GM12878 (cell line): ENCODE measurements around the gene SCAANT1. TPM values are rescaled to one million over a fixed set of nuclear protein-coding genes. Genes with fewer than 3 reads are reported as not detected.

Experiments
- ATAC-seq: fragments of 200-7000 bp; cut with Tn5 transposase; 3 replicates; pipeline ENCODE4 v1.9.1; 2020; ENCODE audit warnings: mild to moderate bottlenecking, moderate library complexity
- BruUV-seq: library from RNA; stranded (reverse); fragments of 400-500 nt; replicated peaks from 2 replicates; lab custom pipeline; 2021; lab: Mats Ljungman, UMichigan
- CTCF ChIA-PET: fragments of 300-600 bp; sonication (Branson Sonifier 250); formaldehyde crosslinking; extraction: SDS; loops from one replicate; lab custom pipeline; 2021; ENCODE audit warnings: inconsistent platforms; lab: Yijun Ruan, JAX
- POLR2A ChIA-PET: fragments of 350-600 bp; formaldehyde crosslinking; extraction: SDS; loops from one replicate; lab custom pipeline; 2021; ENCODE audit warnings: inconsistent platforms; lab: Charles Lee
- RAD21 ChIA-PET: fragments of 300-600 bp; sonication (Branson Sonifier 250); formaldehyde crosslinking; loops from one replicate; lab custom pipeline; 2023; ENCODE audit warnings: antibody characterized with exemption; ENCODE audit not compliant: unreplicated experiment; lab: Charles Lee
- SMC1A ChIA-PET: fragments of 300-600 bp; sonication (Branson Sonifier 250); formaldehyde crosslinking; loops from one replicate; lab custom pipeline; 2023; ENCODE audit not compliant: unreplicated experiment, uncharacterized antibody; lab: Charles Lee
- DNase-seq: peaks from one replicate; pipeline ENCODE4 v3.0.0-alpha.2; 2011; ENCODE audit warnings: low read depth, low spot score
- FAIRE-seq: peaks from 3 replicates; lab custom pipeline; 2011; peaks lifted over from hg19 to GRCh38; lab: Jason Lieb, UNC
- H2AFZ ChIP-seq: 2 replicates; pipeline ENCODE4 v1.6.0; 2011; ENCODE audit warnings: low read depth, low read length, control low read depth; ENCODE audit not compliant: control insufficient read depth
- H3K27ac ChIP-seq: 2 replicates; pipeline ENCODE4 v1.5.1; 2011; ENCODE audit warnings: control low read depth; ENCODE audit not compliant: control insufficient read depth, insufficient read depth
- H3K27me3 ChIP-seq, 2 experiments: replicated peaks in 1 of 2; 2 replicates each; pipeline versions ENCODE4 v1.6.0 to v1.6.1; 2011; ENCODE audit warnings: low read length in 1 of 2; ENCODE audit not compliant: control insufficient read depth in 2 of 2, insufficient read depth in 2 of 2
- H3K36me3 ChIP-seq, 2 experiments: 2 replicates each; pipeline ENCODE4 v1.5.1; 2011; ENCODE audit warnings: low read length in 1 of 2; ENCODE audit not compliant: control insufficient read depth in 2 of 2, insufficient read depth in 2 of 2
- H3K4me1 ChIP-seq: 2 replicates; pipeline ENCODE4 v1.6.1; 2011; ENCODE audit warnings: mild to moderate bottlenecking, low read length, moderate library complexity, mixed read lengths; ENCODE audit not compliant: control insufficient read depth, insufficient read depth
- H3K4me2 ChIP-seq: 2 replicates; pipeline ENCODE4 v1.6.0; 2011; ENCODE audit warnings: control low read depth; ENCODE audit not compliant: control insufficient read depth, insufficient read depth
- H3K4me3 ChIP-seq: fragments of 200-600 bp; sonication (generic); 2 replicates; pipeline ENCODE4 v1.5.1; 2016
- H3K79me2 ChIP-seq: 2 replicates; pipeline ENCODE4 v1.6.0; 2011; ENCODE audit warnings: low read length; ENCODE audit not compliant: control insufficient read depth, insufficient read depth
- H3K9ac ChIP-seq: 2 replicates; pipeline ENCODE4 v1.8.0; 2011; ENCODE audit warnings: low read length, control low read depth, mixed read lengths; ENCODE audit not compliant: control insufficient read depth, insufficient read depth
- H3K9me3 ChIP-seq: replicated peaks from 3 replicates; pipeline ENCODE4 v1.5.1; 2011; ENCODE audit warnings: mild to moderate bottlenecking, low read length; ENCODE audit not compliant: control insufficient read depth, insufficient read depth
- H4K20me1 ChIP-seq: 2 replicates; pipeline ENCODE4 v1.6.0; 2011; ENCODE audit not compliant: control insufficient read depth, insufficient read depth
- BHLHE40 ChIP-seq, 2 experiments: fragments of 450-650 bp in 1 of 2; IDR thresholded peaks; 2 replicates each; pipeline ENCODE4 v1.6.1; 2011 to 2017; ENCODE audit warnings: low read depth in 2 of 2, borderline replicate concordance in 1 of 2, improper control_type of control experiment in 1 of 2, low read length in 1 of 2, mild to moderate bottlenecking in 1 of 2
- CREB1 ChIP-seq: IDR thresholded peaks from 2 replicates; pipeline ENCODE4 v1.6.1; 2012; ENCODE audit warnings: low read depth, mild to moderate bottlenecking, inconsistent platforms
- GATAD2B ChIP-seq: fragments of 450-650 bp; conservative IDR thresholded peaks from 2 replicates; pipeline ENCODE4 v1.6.1; 2017; ENCODE audit warnings: low read depth, mild to moderate bottlenecking, moderate library complexity
- RUNX3 ChIP-seq: IDR thresholded peaks from 2 replicates; pipeline ENCODE4 v1.6.1; 2012; ENCODE audit warnings: low read length, inconsistent platforms
- ZNF592 ChIP-seq: fragments of 450-650 bp; IDR thresholded peaks from 2 replicates; pipeline ENCODE4 v1.6.1; 2017; ENCODE audit warnings: mild to moderate bottlenecking, moderate library complexity
- WGBS: methylation state at CpG from one replicate; pipeline ENCODE4 v1.1.6; 2016; ENCODE audit warnings: low lambda C conversion rate; ENCODE audit not compliant: insufficient replicate concordance, insufficient coverage; ENCODE audit errors: missing lambda C conversion rate; 5-methylcytosine and 5-hydroxymethylcytosine counted together
- in situ Hi-C: fragments of 300-500 bp; cut with MboI; formaldehyde crosslinking; loops from 9 replicates; pipeline ENCODE4 v1.14.3; 2018; ENCODE audit warnings: mixed read lengths
- intact Hi-C: fragments of 100-400 bp; cut with micrococcal nuclease; formaldehyde crosslinking; loops from one replicate; pipeline ENCODE4 v1.14.2; 2022; ENCODE audit not compliant: unreplicated experiment
- polyA plus RNA-seq, 11 experiments: library from polyadenylated mRNA; depleted of rRNA in 4 of 11; unstranded in 6 of 11; stranded (reverse) in 5 of 11; fragments of >200 nt; fragmentation: Nextera tagmentation in 4 of 11; fragmentation: Illumina TruSeq in 1 of 11; extraction: Ambion mirVana in 4 of 11; extraction: Trizol in 1 of 11; gene quantifications; 1 replicate in 1 of 11; 2 replicates in 10 of 11; pipeline versions ENCODE4 v1.2.1 to v1.2.3, GENCODE V29; 2011 to 2016; ENCODE audit warnings: inconsistent platforms in 2 of 11, missing spikeins in 2 of 11, low read depth in 1 of 11
- total RNA-seq, 4 experiments: library from RNA; depleted of rRNA in 3 of 4; stranded (reverse); fragments of >200 nt in 3 of 4; fragmentation: Illumina TruSeq in 1 of 4; extraction: Trizol in 1 of 4; gene quantifications; 2 replicates each; pipeline versions ENCODE4 v1.2.1 to v1.2.3, GENCODE V29; 2013 to 2021

The SCAANT1 gene
- total and polyA plus RNA-seq, 10 of the 15 experiments (the other 5 are each of a cell fraction or from before 2014, with no cell fraction given) = 0.60 to 1.7 (median 0.95) TPM; not detected in 6

GRCh38 chr3:63908081-63908736 lies 4.0 kb downstream of the SCAANT1 start:
- no peak for ATAC-seq
- no peak for DNase-seq

More at GRCh38 chr3:63908081-63908736, 4.0 kb downstream of the SCAANT1 start:
- no peak overlapping the region for H3K9ac ChIP-seq
- CTCF ChIA-PET = no interaction called here
- H2AFZ ChIP-seq = no peak overlapping the region
- in situ Hi-C loops = no loop called here
- H4K20me1 ChIP-seq = no peaks in the 10 kb centered on the region
- H3K9me3 ChIP-seq = no peaks in the 10 kb centered on the region
- BruUV-seq = no TSS peak
- TF ChIP-seq BHLHE40 (IDR thresholded peaks at IDR 0.05; ENCODE audit: borderline replicate concordance in 1 of 2, low read depth in 2 of 2, low read length in 1 of 2) = no peak
- no peak for TF ChIP-seq ZNF592
- TF ChIP-seq RUNX3 = no peak
- no peak for TF ChIP-seq CREB1
- TF ChIP-seq GATAD2B = no peak
- no peaks in the 10 kb centered on the region for H3K27me3 ChIP-seq
- intact Hi-C loops = no loop called here
- H3K4me3 ChIP-seq = no peak overlapping the region
- FAIRE-seq = no peak
- POLR2A ChIA-PET = no interaction called here
- H3K4me1 ChIP-seq = peaks cover 12% of the 10 kb centered on the region
- SMC1A ChIA-PET = interaction anchor here (0.9 to 1.5 kb wide), 5 partner anchors 14 to 38 kb away, joined by 3 to 5 read pairs (median 3); no protein-coding TSS in a partner anchor
- H3K79me2 ChIP-seq = peaks cover 8% of the 10 kb centered on the region
- RAD21 ChIA-PET = interaction anchor here (1.6 kb wide), 1 partner anchor 10 kb away, joined by 3 read pairs; no protein-coding TSS in a partner anchor
- H3K27ac ChIP-seq = no peak overlapping the region
- WGBS = 64% methylated on average over 2 of the region's 2 CpGs
- no peak overlapping the region for H3K4me2 ChIP-seq
- H3K36me3 ChIP-seq = peaks cover 1 to 4% of the 10 kb centered on the region in 2 experiments; a peak in 2 of 4 replicates
